Activated naive CD8-positive, alpha-beta T cell treated with anti-CD3 and anti-CD28 coated beads, Interleukin-2, amount 10 ng/mL, durations not matched to agents 7 days and 5 days (primary cell): ENCODE measurements around the gene PCGF2. TPM values are rescaled to one million over a fixed set of nuclear protein-coding genes. Genes with fewer than 3 reads are reported as not detected.

Experiments
- ATAC-seq: fragments of 150-1000 bp; cut with Tn5 transposase; one replicate; pipeline ENCODE4 v1.10.0; 2021; ENCODE audit warnings: low read depth, moderate library complexity
- POLR2A ChIA-PET: fragments of 350-600 bp; sonication (Branson Sonifier 250); formaldehyde crosslinking; loops from one replicate; lab custom pipeline; 2021; ENCODE audit warnings: antibody characterized with exemption; lab: Charles Lee
- DNase-seq: peaks from one replicate; pipeline ENCODE4 v3.0.0; 2021
- H3K27ac Mint-ChIP-seq: one replicate; pipeline ENCODE4 v1.8.0; 2022; ENCODE audit warnings: mild to moderate bottlenecking, mixed read lengths
- H3K27me3 Mint-ChIP-seq: one replicate; pipeline ENCODE4 v1.8.0; 2022; ENCODE audit warnings: mild to moderate bottlenecking, moderate library complexity, mixed read lengths
- H3K36me3 Mint-ChIP-seq: one replicate; pipeline ENCODE4 v1.8.0; 2021; ENCODE audit warnings: mild to moderate bottlenecking, mixed read lengths
- H3K4me1 Mint-ChIP-seq: one replicate; pipeline ENCODE4 v1.8.0; 2021; ENCODE audit warnings: mixed read lengths
- H3K4me3 Mint-ChIP-seq: one replicate; pipeline ENCODE4 v1.8.0; 2022; ENCODE audit warnings: mild to moderate bottlenecking, moderate library complexity, mixed read lengths
- H3K9me3 Mint-ChIP-seq: one replicate; pipeline ENCODE4 v1.8.0; 2021; ENCODE audit warnings: mixed read lengths
- total RNA-seq, 2 experiments: library from RNA; stranded (reverse); gene quantifications; one replicate each; pipeline ENCODE4 v1.2.3, GENCODE V29; 2021

Gene PCGF2
- total RNA-seq, 2 experiments from 2014 or later: 1.8 to 2.0 TPM

DNA sequence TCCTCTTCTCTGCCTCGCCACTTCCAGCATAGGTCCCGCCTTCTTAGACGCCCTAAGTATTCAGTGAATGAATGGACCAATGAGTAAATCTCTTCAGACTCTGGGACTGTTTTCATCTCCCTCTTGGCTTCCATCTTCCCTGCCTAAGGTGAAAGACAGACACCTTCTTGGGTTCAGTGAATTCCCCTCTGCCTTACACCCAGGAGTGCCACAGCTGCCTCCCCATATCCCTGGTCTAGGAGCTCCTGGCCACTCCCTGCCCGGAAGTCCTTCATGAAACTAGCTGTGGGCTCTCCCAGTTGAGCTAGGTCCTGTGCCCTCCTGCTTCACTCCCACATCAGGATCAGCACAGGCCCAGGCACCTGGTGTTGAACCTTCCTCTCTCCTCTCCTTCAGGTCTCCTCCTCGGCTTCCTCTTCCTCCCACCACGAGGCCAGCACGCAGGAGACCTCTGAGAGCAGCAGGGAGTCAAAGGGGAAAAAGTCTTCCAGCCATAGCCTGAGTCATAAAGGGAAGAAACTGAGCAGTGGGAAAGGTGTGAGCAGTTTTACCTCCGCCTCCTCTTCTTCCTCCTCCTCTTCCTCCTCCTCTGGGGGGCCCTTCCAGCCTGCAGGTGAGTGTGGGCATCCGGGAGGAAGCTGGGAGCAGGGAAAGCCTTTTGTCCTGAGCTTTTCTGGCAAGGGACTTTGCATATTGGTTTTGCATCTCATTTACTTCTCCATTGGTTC lies 32.8 kb downstream of the PCGF2 start:
- H3K4me1 Mint-ChIP-seq: peaks cover 28% of the 10 kb centered on the region
- H3K27ac Mint-ChIP-seq: peak overlapping the region; percentile 76
- POLR2A ChIA-PET: interaction anchor here (2.5 to 4.2 kb wide), 2 partner anchors 9 to 13 kb away, joined by 15 to 35 read pairs; no protein-coding TSS in a partner anchor
- peaks cover 20% of the 10 kb centered on the region for H3K36me3 Mint-ChIP-seq
- ATAC-seq (no peak), DNase-seq (no peak)
- no peaks in the 10 kb centered on the region for H3K9me3 Mint-ChIP-seq
- no peak overlapping the region for H3K4me3 Mint-ChIP-seq
- no peaks in the 10 kb centered on the region for H3K27me3 Mint-ChIP-seq

DNA sequence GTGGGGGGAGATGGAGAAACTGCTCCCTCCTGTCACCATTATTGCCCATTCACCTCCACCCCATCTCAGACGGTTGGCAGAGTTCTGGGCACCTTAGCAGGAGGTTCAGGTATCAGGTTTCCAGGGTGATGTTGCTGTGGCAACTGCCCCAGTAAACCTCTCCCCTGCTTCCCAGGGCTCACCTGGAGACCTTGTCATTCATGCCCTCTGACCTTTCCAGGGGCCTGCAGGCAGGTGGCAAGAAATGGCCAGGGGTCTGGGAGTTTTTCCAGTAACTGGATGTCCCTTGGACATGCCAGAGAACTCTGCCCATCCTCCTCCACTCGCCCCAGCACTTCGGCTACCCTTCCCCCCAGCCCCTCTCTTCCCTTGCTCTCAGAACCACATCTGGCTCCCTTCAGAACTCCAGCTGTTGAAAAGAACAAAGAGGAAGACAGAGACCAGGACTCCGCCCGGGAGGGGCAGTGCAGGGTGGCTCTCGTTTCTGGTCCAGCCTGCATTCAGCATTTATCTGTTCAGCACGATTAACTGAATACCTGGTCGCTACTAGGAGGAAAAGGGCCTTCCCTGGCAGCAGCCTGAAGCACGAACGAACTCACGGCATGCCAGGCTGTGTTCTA lies 34.6 kb downstream of the PCGF2 start:
- Mint-ChIP-seq H3K4me3 (no peak overlapping the region), H3K36me3 (peaks cover 27% of the 10 kb centered on the region), H3K27ac (no peak overlapping the region), H3K4me1 (peaks cover 40% of the 10 kb centered on the region), H3K27me3 (no peaks in the 10 kb centered on the region), H3K9me3 (no peaks in the 10 kb centered on the region)
- POLR2A ChIA-PET: no interaction called here
- no peak for DNase-seq
- no peak for ATAC-seq

DNA sequence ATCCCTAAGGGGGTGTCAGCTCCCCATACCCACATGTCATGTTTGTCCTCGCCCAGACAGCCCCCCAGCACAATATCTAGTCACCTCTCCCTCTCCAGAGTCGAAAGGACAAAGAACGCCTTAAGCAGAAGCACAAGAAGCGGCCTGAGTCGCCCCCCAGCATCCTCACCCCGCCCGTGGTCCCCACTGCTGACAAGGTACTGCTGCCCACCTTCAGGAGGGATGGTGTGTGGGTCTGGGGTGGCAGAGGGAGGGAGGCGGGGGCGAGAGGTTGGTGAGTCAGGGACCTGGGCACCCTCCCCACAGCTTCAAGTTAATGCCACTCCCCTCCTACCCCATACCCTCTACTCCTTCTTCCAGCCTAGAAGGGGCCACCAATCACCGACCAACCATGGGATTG lies 35.5 kb downstream of the PCGF2 start:
- no peak overlapping the region for H3K4me3 Mint-ChIP-seq
- ATAC-seq (no peak), DNase-seq (no peak)
- POLR2A ChIA-PET: interaction anchor here (2.0 to 4.3 kb wide), 2 partner anchors 15 to 37 kb away, joined by 4 to 32 read pairs; no protein-coding TSS in a partner anchor
- H3K27ac Mint-ChIP-seq: no peak overlapping the region
- H3K9me3 Mint-ChIP-seq: no peaks in the 10 kb centered on the region
- H3K4me1 Mint-ChIP-seq: peaks cover 46% of the 10 kb centered on the region
- H3K36me3 Mint-ChIP-seq: peaks cover 27% of the 10 kb centered on the region
- H3K27me3 Mint-ChIP-seq: no peaks in the 10 kb centered on the region

DNA sequence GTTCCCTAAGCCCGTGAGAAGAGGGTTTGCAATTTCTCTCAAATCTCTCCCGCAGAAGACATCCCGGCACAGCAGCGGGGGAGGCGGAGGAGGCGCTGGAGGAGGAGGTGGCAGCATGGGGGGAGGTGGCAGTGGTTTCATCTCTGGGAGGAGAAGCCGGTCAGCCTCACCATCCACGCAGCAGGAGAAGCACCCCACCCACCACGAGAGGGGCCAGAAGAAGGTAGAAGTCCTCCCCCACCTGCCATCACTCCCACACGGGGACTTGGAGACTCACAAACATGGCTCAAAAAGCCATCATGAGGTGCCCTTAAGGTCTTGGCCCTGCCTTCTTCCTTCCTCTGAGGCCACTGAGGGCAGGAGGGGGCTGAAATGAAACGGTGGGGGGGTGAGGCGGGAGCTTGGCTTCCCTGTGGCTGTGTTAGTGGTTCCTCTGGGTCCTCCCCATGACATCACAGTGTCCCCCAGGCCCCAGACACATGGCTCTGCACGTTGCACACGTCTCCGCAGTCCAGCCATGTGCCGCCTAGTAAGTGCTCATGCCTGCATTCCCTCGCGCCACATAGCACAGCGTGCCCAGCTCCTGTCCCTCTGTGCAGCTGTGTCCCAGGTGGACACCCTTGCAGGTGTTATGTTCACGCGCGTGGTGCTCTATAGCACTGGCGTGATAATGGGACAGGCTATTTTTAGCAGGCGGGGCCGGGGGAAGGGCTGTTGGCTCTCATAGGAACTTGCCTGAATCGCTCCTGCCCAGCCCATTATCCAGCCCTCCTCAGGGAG lies 36.2 kb downstream of the PCGF2 start:
- ATAC-seq: no peak
- H3K36me3 Mint-ChIP-seq: peaks cover 31% of the 10 kb centered on the region
- no peaks in the 10 kb centered on the region for H3K27me3 Mint-ChIP-seq
- peaks cover 52% of the 10 kb centered on the region for H3K4me1 Mint-ChIP-seq
- POLR2A ChIA-PET: interaction anchor here (1.0 to 4.3 kb wide), 4 partner anchors 10 to 36 kb away, joined by 4 to 32 read pairs (median 4); no protein-coding TSS in a partner anchor
- H3K9me3 Mint-ChIP-seq: no peaks in the 10 kb centered on the region
- no peak overlapping the region for H3K4me3 Mint-ChIP-seq
- DNase-seq: no peak
- H3K27ac Mint-ChIP-seq: peak overlapping the region; percentile 63

DNA sequence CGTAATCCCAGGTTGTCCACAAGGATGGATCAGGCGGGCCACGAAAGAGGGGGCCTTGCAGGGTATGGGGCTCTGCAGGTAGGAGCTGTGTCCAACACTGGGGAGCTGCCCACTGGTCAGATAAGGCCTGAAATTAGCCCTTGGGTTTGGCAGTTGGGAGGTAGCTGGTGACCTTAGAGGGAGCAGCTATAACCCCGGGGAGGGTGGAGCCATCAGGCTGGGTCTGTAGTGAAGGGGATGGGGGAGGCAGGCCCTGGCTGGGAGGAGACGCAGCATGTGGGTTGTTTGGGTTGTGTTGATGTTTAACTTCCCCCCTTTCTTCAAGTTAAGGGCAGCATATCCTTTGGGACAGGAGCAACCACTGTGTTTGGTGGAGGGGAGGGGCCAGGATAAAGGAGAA lies 37.2 kb downstream of the PCGF2 start:
- H3K4me1 Mint-ChIP-seq: peaks cover 53% of the 10 kb centered on the region

DNA sequence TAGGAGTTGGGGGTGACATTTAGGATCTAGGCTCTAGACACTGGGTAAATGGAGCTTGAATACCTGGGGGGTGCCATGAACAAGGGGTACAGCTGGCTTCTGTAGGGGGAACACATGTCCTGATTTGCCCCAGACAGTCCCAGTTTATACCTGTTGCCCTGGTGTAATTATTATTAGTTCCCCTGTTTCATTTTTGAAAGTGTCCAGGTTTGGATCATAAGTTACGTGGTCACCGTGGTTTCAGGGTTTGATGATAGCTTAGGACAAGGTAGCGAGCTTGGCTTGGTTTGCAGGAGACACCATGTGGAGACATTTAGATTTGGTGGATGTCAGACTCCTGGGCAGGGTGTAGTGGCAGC lies 37.6 kb downstream of the PCGF2 start:
- POLR2A ChIA-PET: interaction anchor here (1.0 to 4.3 kb wide), 5 partner anchors 9 to 35 kb away, joined by 4 to 32 read pairs (median 4); no protein-coding TSS in a partner anchor
- H3K27ac Mint-ChIP-seq: no peak overlapping the region
- H3K36me3 Mint-ChIP-seq: peaks cover 24% of the 10 kb centered on the region
- H3K4me3 Mint-ChIP-seq: peak overlapping the region; percentile 20
- no peak for ATAC-seq
- H3K27me3 Mint-ChIP-seq: no peaks in the 10 kb centered on the region
- no peak for DNase-seq
- H3K4me1 Mint-ChIP-seq: peaks cover 52% of the 10 kb centered on the region
- no peaks in the 10 kb centered on the region for H3K9me3 Mint-ChIP-seq

More for the DNA sequence above, 37.2 kb downstream of the PCGF2 start:
- POLR2A ChIA-PET: interaction anchor here (1.0 to 4.3 kb wide), 5 partner anchors 9 to 35 kb away, joined by 4 to 32 read pairs (median 4); no protein-coding TSS in a partner anchor
- H3K36me3 Mint-ChIP-seq: peaks cover 28% of the 10 kb centered on the region
- DNase-seq: no peak
- ATAC-seq: no peak
- H3K4me3 Mint-ChIP-seq: no peak overlapping the region
- H3K27ac Mint-ChIP-seq: peak overlapping the region; percentile 63
- H3K9me3 Mint-ChIP-seq: no peaks in the 10 kb centered on the region
- H3K27me3 Mint-ChIP-seq: no peaks in the 10 kb centered on the region

DNA sequence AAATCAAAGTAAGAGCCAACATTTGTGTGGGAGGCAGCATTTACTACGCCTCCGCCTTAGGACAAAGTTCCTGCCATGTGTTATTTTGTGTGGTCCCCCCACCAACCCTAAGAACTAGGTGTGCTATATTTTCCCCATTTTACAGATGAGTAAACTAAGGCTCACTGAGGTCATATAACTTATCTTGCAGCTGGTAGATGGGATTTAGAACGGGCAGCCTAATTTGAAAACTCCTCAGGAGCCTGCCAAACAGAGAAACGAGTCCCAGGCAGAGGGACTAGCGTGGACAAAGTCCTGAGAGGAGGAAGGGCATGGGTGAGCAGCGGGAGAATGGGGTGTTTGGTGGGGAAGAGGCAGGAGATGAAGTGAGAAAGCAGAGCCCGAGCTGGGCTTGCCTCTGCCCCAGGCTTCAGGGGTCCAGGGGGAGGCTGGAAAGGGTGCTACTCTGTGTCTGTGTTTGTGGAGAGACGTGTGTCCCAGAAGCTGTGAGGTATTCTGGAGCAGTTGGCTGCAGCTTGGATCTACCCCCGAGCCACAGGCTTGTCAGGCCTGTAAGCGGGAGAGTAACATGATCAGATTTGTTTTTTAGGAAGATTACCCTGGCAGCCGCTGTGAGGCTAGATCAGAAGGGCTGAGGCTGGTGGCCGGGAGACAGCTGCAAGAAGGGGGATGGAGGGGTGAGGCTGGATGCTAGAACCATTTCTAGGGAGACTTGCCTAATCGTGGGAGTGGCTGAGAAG lies 38.1 kb downstream of the PCGF2 start:
- H3K36me3 Mint-ChIP-seq: peaks cover 22% of the 10 kb centered on the region
- H3K27ac Mint-ChIP-seq: peak overlapping the region; percentile 63
- peak overlapping the region; percentile 20 for H3K4me3 Mint-ChIP-seq
- H3K9me3 Mint-ChIP-seq: no peaks in the 10 kb centered on the region
- DNase-seq: no peak
- H3K4me1 Mint-ChIP-seq: peaks cover 48% of the 10 kb centered on the region
- no peaks in the 10 kb centered on the region for H3K27me3 Mint-ChIP-seq
- ATAC-seq: no peak
- POLR2A ChIA-PET: interaction anchor here (0.6 to 4.3 kb wide), 6 partner anchors 8 to 112 kb away, joined by 3 to 32 read pairs (median 4); no protein-coding TSS in a partner anchor

DNA sequence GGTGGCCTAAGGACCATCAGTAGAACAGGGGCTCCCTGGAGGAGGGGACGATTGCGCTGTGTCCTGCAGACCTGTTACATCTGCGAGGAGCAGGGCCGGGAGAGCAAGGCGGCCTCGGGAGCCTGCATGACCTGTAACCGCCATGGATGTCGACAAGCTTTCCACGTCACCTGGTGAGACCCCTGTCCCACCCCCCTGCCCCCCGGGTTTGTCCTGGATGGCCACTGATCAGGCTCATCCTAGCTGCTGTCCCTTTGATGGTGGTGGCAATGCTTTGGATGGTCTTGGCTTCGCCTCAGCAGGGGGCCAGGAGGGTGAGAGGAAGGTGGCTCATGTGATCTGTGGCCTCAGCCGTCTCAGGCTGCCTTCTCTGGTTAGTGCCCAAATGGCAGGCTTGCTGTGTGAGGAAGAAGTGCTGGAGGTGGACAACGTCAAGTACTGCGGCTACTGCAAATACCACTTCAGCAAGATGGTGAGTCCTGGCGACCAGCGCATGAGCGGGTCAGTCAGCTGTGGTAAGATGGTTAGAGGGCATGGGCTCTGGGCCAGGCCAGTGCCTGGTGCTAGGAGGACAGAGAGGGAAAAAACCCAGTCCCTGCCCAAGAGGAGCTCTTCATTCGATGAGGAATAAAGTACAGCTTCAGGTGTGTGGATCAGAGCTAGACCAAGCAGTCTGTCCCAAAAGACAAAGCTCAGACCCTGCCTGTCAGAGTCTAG lies 38.9 kb downstream of the PCGF2 start:
- no peaks in the 10 kb centered on the region for H3K9me3 Mint-ChIP-seq

DNA sequence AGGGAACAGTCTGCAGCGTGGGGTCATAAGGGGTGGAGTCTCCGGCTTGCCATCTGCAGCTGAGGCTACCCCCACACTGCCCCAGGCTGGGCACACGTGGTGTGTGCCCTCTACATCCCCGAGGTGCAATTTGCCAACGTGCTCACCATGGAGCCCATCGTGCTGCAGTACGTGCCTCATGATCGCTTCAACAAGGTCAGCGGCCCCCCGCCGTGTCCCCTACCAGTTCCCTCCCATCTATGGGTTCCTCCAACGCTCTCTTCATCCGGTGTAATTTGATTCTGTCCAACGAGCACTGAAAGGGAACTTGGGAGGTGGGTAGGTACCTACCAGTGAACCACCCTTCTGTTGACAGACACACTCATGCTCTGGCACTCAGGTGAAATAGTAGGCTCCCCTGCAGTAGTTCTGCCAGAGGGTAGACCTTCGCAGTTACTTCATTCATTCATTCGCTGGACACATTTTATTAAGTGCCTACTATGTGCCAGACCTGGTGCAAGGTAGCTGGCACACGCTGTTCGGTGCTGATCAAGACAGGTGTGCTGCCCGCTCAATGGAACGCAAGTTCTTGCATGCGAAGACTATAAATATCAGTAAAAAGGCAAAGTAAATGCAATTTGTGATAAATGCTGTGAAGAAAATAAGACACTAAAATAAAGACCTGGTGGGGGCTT lies 40.3 kb downstream of the PCGF2 start:
- Mint-ChIP-seq H3K4me3 (peak overlapping the region; percentile 95), H3K9me3 (no peaks in the 10 kb centered on the region), H3K27ac (peak overlapping the region; percentile 81)

More for the DNA sequence above, 38.9 kb downstream of the PCGF2 start:
- H3K36me3 Mint-ChIP-seq: peaks cover 18% of the 10 kb centered on the region
- H3K27ac Mint-ChIP-seq: peak overlapping the region; percentile 10
- DNase-seq: no peak
- no peak for ATAC-seq
- H3K27me3 Mint-ChIP-seq: no peaks in the 10 kb centered on the region
- peaks cover 45% of the 10 kb centered on the region for H3K4me1 Mint-ChIP-seq
- POLR2A ChIA-PET: interaction anchor here (0.6 to 4.3 kb wide), 3 partner anchors 9 to 19 kb away, joined by 3 to 32 read pairs (median 3); no protein-coding TSS in a partner anchor
- H3K4me3 Mint-ChIP-seq: no peak overlapping the region

DNA sequence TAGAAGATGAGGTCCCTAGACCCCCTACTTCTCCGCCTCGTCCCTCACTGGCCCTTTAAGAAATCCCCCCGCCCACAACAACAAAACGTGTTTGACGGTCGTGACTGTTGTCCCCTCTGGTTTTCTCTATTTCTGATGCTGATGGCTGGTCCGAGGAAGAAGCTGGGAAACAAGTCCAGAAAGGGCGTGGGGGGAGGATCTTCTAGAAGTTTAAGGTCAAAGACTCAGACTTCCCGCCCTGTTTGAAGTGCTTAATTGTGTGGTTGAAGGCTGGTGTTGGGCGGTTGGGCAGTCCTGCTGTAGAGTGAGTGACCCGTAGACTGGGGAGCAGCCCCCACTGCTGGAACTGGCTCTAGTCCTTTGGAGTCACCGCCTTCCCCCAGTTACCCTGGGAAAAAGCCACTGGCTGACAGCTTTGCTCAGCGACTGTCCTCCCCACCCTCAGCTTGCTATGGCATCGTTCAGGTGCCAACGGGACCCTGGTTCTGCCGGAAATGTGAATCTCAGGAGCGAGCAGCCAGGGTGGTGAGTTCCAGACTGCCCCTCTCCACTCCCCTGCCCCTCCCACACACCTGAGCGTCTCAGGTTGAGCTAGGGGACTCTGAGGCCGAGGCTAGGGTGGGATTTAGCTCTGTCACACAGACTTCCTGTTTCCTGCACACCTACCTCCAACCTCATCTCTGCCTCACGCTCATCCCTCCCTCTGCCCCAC lies 41.5 kb downstream of the PCGF2 start:
- Mint-ChIP-seq H3K4me3 (peak overlapping the region; percentile 95), H3K27ac (peak overlapping the region; percentile 81), H3K4me1 (peaks cover 39% of the 10 kb centered on the region), H3K36me3 (peaks cover 18% of the 10 kb centered on the region), H3K9me3 (no peaks in the 10 kb centered on the region), H3K27me3 (no peaks in the 10 kb centered on the region)
- DNase-seq (no peak), ATAC-seq (no peak)
- POLR2A ChIA-PET: interaction anchor here (0.6 to 5.2 kb wide), 11 partner anchors 9 to 446 kb away, joined by 3 to 111 read pairs (median 5); partner anchors contain the start of gene EPOP

More for the DNA sequence above, 40.3 kb downstream of the PCGF2 start:
- Mint-ChIP-seq H3K4me1 (peaks cover 42% of the 10 kb centered on the region), H3K27me3 (no peaks in the 10 kb centered on the region), H3K36me3 (peaks cover 18% of the 10 kb centered on the region)
- ATAC-seq (no peak), DNase-seq (no peak)
- POLR2A ChIA-PET: interaction anchor here (0.9 to 5.2 kb wide), 6 partner anchors 11 to 27 kb away, joined by 3 to 111 read pairs (median 14); no protein-coding TSS in a partner anchor
